ENCODE data around the gene PEPD. TPM values are rescaled to one million over a fixed set of nuclear protein-coding genes. Genes with fewer than 3 reads are reported as not detected.

PEPD gene
- total RNA-seq, 4 donors from 2014 or later, result 40.1 to 61.4 (median 53.4) TPM

GRCh38 chr19:33432446-33433170, 89.0 kb downstream of the PEPD start:
- no peaks in the 10 kb centered on the region for H3K36me3 ChIP-seq
- TF ChIP-seq POLR2A (IDR thresholded peaks at IDR 0.05), result no peak
- TF ChIP-seq, protein P1, sequence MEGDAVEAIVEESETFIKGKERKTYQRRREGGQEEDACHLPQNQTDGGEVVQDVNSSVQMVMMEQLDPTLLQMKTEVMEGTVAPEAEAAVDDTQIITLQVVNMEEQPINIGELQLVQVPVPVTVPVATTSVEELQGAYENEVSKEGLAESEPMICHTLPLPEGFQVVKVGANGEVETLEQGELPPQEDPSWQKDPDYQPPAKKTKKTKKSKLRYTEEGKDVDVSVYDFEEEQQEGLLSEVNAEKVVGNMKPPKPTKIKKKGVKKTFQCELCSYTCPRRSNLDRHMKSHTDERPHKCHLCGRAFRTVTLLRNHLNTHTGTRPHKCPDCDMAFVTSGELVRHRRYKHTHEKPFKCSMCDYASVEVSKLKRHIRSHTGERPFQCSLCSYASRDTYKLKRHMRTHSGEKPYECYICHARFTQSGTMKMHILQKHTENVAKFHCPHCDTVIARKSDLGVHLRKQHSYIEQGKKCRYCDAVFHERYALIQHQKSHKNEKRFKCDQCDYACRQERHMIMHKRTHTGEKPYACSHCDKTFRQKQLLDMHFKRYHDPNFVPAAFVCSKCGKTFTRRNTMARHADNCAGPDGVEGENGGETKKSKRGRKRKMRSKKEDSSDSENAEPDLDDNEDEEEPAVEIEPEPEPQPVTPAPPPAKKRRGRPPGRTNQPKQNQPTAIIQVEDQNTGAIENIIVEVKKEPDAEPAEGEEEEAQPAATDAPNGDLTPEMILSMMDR (IDR thresholded peaks at IDR 0.05), result no peak
- no peak for DNase-seq
- H3K9me3 ChIP-seq, result no peaks in the 10 kb centered on the region
- intact Hi-C loops (cut with DNase I), result loop anchor here (5.0 kb wide), 1 partner anchor 340 kb away; no protein-coding TSS in a partner anchor
- peaks cover 0 to 20% (median 0%) of the 10 kb centered on the region in 3 donors for H3K4me1 ChIP-seq
- H3K4me3 ChIP-seq, result no peak overlapping the region
- WGBS, 2 donors, result 31 to 58% methylated on average over 7 to 12 of the region's 16 CpGs
- no peak overlapping the region for H3K27ac ChIP-seq
- H3K27me3 ChIP-seq, result no peaks in the 10 kb centered on the region

DNA sequence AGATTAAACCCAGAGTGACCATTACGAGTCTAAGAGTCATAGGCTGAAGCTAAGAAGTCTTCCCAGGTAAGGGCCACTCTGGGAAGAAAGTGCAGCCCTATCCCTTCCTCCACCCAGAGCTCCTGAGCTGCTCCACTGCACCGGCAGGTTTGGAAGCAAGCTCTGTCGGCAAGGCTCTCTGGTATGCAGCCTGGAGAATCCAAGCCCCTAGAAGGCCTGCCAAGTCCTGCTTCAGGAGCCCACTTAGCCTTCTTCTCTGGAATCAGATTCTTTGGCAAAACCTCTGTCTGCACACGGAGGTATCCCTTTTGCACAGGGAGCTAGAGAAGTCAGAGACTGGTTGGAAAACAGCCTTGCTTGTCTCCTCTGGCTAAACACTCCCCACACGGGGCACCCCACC, 89.6 kb downstream of the PEPD start:
- intact Hi-C loops (cut with DNase I), result loop anchor here (5.0 kb wide), 1 partner anchor 340 kb away; no protein-coding TSS in a partner anchor
- 30 to 47% methylated on average over 2 to 3 of the region's 5 CpGs for WGBS, 2 donors
- H3K27me3 ChIP-seq, result no peaks in the 10 kb centered on the region
- peaks cover 0 to 20% (median 0%) of the 10 kb centered on the region in 3 donors for H3K4me1 ChIP-seq
- H3K27ac ChIP-seq, result no peak overlapping the region
- H3K4me3 ChIP-seq, result no peak overlapping the region
- no peak for DNase-seq
- no peaks in the 10 kb centered on the region for H3K9me3 ChIP-seq
- H3K36me3 ChIP-seq, result no peaks in the 10 kb centered on the region
- TF ChIP-seq, protein P1 (IDR thresholded peaks at IDR 0.05), result no peak
- TF ChIP-seq POLR2A (IDR thresholded peaks at IDR 0.05), result no peak

- no peaks in the 10 kb centered on the region for H3K27me3 ChIP-seq
- no peaks in the 10 kb centered on the region for H3K9me3 ChIP-seq
- intact Hi-C loops (cut with DNase I), result loop anchor here (5.0 kb wide), 1 partner anchor 342 kb away; no protein-coding TSS in a partner anchor
- no peaks in the 10 kb centered on the region for H3K36me3 ChIP-seq
- DNase-seq, result no peak
- no peak for TF ChIP-seq POLR2A (IDR thresholded peaks at IDR 0.05)
- TF ChIP-seq, protein P1 (IDR thresholded peaks at IDR 0.05), result peak; percentile 43 to 83 (median 74)
- H3K4me1 ChIP-seq, result peaks cover 0 to 20% (median 0%) of the 10 kb centered on the region in 3 donors
- no peak overlapping the region for H3K4me3 ChIP-seq
- H3K27ac ChIP-seq, result no peak overlapping the region
- WGBS, 2 donors, result 32 to 83% methylated on average over 4 to 11 of the region's 13 CpGs
Observed at GRCh38 chr19:33430674-33431277, 90.8 kb downstream of the PEPD start.

DNA sequence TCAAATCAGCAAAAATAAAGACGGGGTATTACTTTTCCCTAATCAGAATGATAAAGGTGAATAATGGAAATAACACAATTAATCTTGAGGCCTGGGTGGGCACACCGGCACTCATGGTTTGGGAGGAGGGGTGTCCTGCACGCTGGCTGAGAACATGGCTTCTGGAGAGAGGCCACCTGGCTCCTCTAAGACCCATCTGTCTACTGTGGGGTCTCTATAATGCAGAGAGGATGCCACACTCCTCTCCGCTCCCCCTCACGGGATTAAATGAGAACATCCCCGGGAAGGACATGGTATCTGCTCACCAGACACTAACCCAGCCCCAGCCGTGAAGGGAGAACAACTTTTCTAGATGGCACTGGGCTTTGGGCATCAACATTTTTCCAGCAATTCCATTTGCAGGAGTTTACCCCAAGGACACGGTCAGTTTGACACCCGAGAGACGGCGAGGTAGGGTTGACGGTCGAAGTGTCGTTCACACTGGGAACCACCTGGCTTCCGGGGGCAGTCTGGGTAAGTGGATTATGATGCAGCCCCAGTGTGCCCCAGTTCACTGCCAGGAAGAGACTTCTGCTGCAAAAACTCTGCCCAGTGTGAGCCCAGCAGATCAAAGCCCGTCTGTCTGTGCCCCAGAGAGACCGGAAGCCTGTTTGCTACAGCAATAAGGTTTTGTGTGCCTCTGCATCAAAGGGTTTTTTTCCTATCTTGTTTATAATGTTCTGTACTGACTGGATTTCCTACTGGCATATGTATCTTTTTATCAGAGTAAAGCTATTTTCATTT, 91.5 kb downstream of the PEPD start:
- 51 to 70% methylated on average over 8 to 14 of the region's 17 CpGs for WGBS, 2 donors
- TF ChIP-seq POLR2A (IDR thresholded peaks at IDR 0.05), result no peak
- TF ChIP-seq, protein P1 (IDR thresholded peaks at IDR 0.05), result no peak
- Histone ChIP-seq H3K9me3 (no peaks in the 10 kb centered on the region), H3K4me3 (no peak overlapping the region), H3K27ac (no peak overlapping the region), H3K4me1 (peaks cover 0 to 20% (median 0%) of the 10 kb centered on the region in 3 donors), H3K36me3 (no peaks in the 10 kb centered on the region), H3K27me3 (no peaks in the 10 kb centered on the region)
- intact Hi-C loops (cut with DNase I), result loop anchor here (5.0 kb wide), 1 partner anchor 342 kb away; no protein-coding TSS in a partner anchor
- DNase-seq, result no peak

Measured in esophagus squamous epithelium (tissue), 5 donors.